SK-N-SH (cell line): ENCODE data around the gene COL8A1. TPM values are rescaled to one million over a fixed set of nuclear protein-coding genes. Genes with fewer than 3 reads are reported as not detected.

ENCODE experiments used
- CTCF ChIA-PET: fragments of 300-600, 350-600 bp; formaldehyde crosslinking; extraction: SDS; loops from one replicate; lab custom pipeline; 2021; lab: Yijun Ruan, JAX
- POLR2A ChIA-PET: fragments of 350-600 bp; sonication (Branson Sonifier 250); formaldehyde crosslinking; extraction: SDS; loops from one replicate; lab custom pipeline; 2020; ENCODE audit warnings: antibody characterized with exemption, inconsistent platforms; lab: Yijun Ruan, JAX
- DNase-seq: peaks from one replicate; pipeline ENCODE4 v3.0.0; 2012
- H2AFZ ChIP-seq: fragments of 200-600 bp; sonication (generic); 2 replicates; pipeline ENCODE4 v1.8.1; 2016; ENCODE audit warnings: antibody characterized with exemption, mild to moderate bottlenecking, low read depth
- H3F3A ChIP-seq: fragments of 200-600 bp; sonication (generic); replicated peaks from 2 replicates; pipeline ENCODE3; 2016; ENCODE audit warnings: antibody characterized with exemption, mild to moderate bottlenecking; ENCODE audit not compliant: insufficient read depth
- H3K27ac ChIP-seq, 2 experiments: fragments of 200-500 bp in 1 of 2; fragments of 200-600 bp in 1 of 2; sonication (Bioruptor generic) in 1 of 2; sonication (generic), shearing (Covaris generic) in 1 of 2; 2 replicates each; pipeline versions ENCODE4 v1.5.1 to v1.6.1; 2014 to 2016; ENCODE audit warnings: low read depth in 2 of 2, inconsistent platforms in 1 of 2, low read length in 1 of 2, mild to moderate bottlenecking in 1 of 2, mixed read lengths in 1 of 2
- H3K27me3 ChIP-seq: fragments of 200-600 bp; sonication (generic), shearing (Covaris generic); 2 replicates; pipeline ENCODE4 v1.6.1; 2016; ENCODE audit warnings: mixed run types; ENCODE audit not compliant: insufficient read depth
- H3K36me3 ChIP-seq, 2 experiments: fragments of 200-500 bp in 1 of 2; fragments of 200-600 bp in 1 of 2; sonication (Bioruptor generic) in 1 of 2; sonication (generic) in 1 of 2; replicated peaks in 1 of 2; 2 replicates each; pipeline versions ENCODE3 to v1.5.1; 2014 to 2016; ENCODE audit warnings: low read length in 1 of 2, mild to moderate bottlenecking in 1 of 2; ENCODE audit not compliant: insufficient read depth in 2 of 2, control insufficient read depth in 1 of 2
- H3K4me1 ChIP-seq, 2 experiments: fragments of 200-500 bp in 1 of 2; fragments of 200-600 bp in 1 of 2; sonication (Bioruptor generic) in 1 of 2; sonication (generic), shearing (Covaris generic) in 1 of 2; 2 replicates each; pipeline versions ENCODE4 v1.5.1 to v1.6.1; 2014 to 2016; ENCODE audit warnings: low read depth in 1 of 2, low read length in 1 of 2, mixed run types in 1 of 2; ENCODE audit not compliant: insufficient read depth in 2 of 2, control insufficient read depth in 1 of 2
- H3K4me2 ChIP-seq: fragments of 200-600 bp; sonication (generic), shearing (Covaris generic); 2 replicates; pipeline ENCODE4 v1.6.1; 2017; ENCODE audit warnings: mixed run types
- H3K4me3 ChIP-seq, 2 experiments: fragments of 200-500 bp in 1 of 2; fragments of 200-600 bp in 1 of 2; sonication (Bioruptor generic) in 1 of 2; sonication (generic), shearing (Covaris generic) in 1 of 2; 2 replicates each; pipeline versions ENCODE4 v1.5.1 to v1.8.1; 2014 to 2016; ENCODE audit warnings: low read depth in 2 of 2, inconsistent platforms in 1 of 2, low read length in 1 of 2, mild to moderate bottlenecking in 1 of 2, mixed read lengths in 1 of 2, moderate library complexity in 1 of 2
- H3K79me2 ChIP-seq: fragments of 200-600 bp; sonication (generic); 2 replicates; pipeline ENCODE4 v1.8.1; 2017; ENCODE audit warnings: mild to moderate bottlenecking; ENCODE audit not compliant: insufficient read depth
- H3K9ac ChIP-seq: fragments of 200-600 bp; sonication (generic); 2 replicates; pipeline ENCODE4 v1.6.1; 2017; ENCODE audit warnings: mixed run types
- H3K9me2 ChIP-seq: fragments of 200-600 bp; sonication (generic); 2 replicates; pipeline ENCODE4 v1.6.1; 2017; ENCODE audit warnings: mixed run types
- H3K9me3 ChIP-seq: fragments of 200-600 bp; sonication (generic); 2 replicates; pipeline ENCODE4 v1.6.1; 2017; ENCODE audit warnings: mixed run types, mild to moderate bottlenecking, moderate library complexity
- H4K20me1 ChIP-seq: fragments of 200-600 bp; sonication (generic); 2 replicates; pipeline ENCODE4 v1.6.1; 2017; ENCODE audit warnings: mild to moderate bottlenecking, mixed run types; ENCODE audit not compliant: insufficient read depth
- CHD2 ChIP-seq: fragments of 150-350 bp; IDR thresholded peaks from 2 replicates; pipeline ENCODE4 v1.6.1; 2018; ENCODE audit warnings: low read length; ENCODE audit not compliant: partially characterized antibody
- CTCF ChIP-seq: fragments of 200-600 bp; sonication (generic); IDR thresholded peaks from 2 replicates; pipeline ENCODE4 v1.6.1; 2017; ENCODE audit warnings: antibody characterized with exemption, mild to moderate bottlenecking, moderate library complexity
- ELF1 ChIP-seq: IDR thresholded peaks from 2 replicates; pipeline ENCODE4 v1.4.0; 2012
- FOXM1 ChIP-seq: IDR thresholded peaks from 2 replicates; pipeline ENCODE4 v1.4.0; 2012; ENCODE audit warnings: low read depth, mild to moderate bottlenecking
- GATA2 ChIP-seq: sonication (generic); formaldehyde crosslinking; IDR thresholded peaks from 2 replicates; pipeline ENCODE4 v1.5.0; 2020; ENCODE audit warnings: mild to moderate bottlenecking, missing genetic modification reagents
- IRF3 ChIP-seq: fragments of 150-350 bp; IDR thresholded peaks from 2 replicates; pipeline ENCODE4 v1.6.1; 2016; ENCODE audit warnings: mild to moderate bottlenecking, low read depth, low read length
- JUND ChIP-seq: IDR thresholded peaks from 2 replicates; pipeline ENCODE4 v1.4.0; 2012
- MXI1 ChIP-seq: IDR thresholded peaks from 2 replicates; pipeline ENCODE4 v1.6.1; 2012; ENCODE audit warnings: mild to moderate bottlenecking, low read depth, low read length, improper control_type of control experiment
- PBX3 ChIP-seq: IDR thresholded peaks from 2 replicates; pipeline ENCODE4; 2012
- TCF12 ChIP-seq: IDR thresholded peaks from 2 replicates; pipeline ENCODE4 v1.4.0; 2012
- TEAD4 ChIP-seq: IDR thresholded peaks from 2 replicates; pipeline ENCODE4 v1.4.0; 2012; ENCODE audit warnings: mild to moderate bottlenecking, borderline replicate concordance; ENCODE audit not compliant: insufficient read depth
- USF1 ChIP-seq: IDR thresholded peaks from 2 replicates; pipeline ENCODE4 v1.4.0; 2012; ENCODE audit warnings: low read depth, borderline replicate concordance
- USF2 ChIP-seq: fragments of 150-350 bp; IDR thresholded peaks from 2 replicates; pipeline ENCODE4 v1.6.1; 2017; ENCODE audit warnings: antibody characterized with exemption, low read length, low read depth, borderline replicate concordance
- WGBS: methylation state at CpG from one replicate; pipeline ENCODE4 v1.1.6; 2017; ENCODE audit warnings: low lambda C conversion rate; 5-methylcytosine and 5-hydroxymethylcytosine counted together
- polyA plus RNA-seq, 3 experiments: library from polyadenylated mRNA; depleted of rRNA; stranded (reverse); fragments of >200 nt; gene quantifications; 2 replicates each; pipeline ENCODE4 v1.2.3, GENCODE V29; 2012
- TF ChIP-seq, protein P1 (sequence below): IDR thresholded peaks from 2 replicates; pipeline ENCODE4 v1.4.0; 2012; ENCODE audit warnings: low read depth

Gene COL8A1
- polyA plus RNA-seq, 1 of the 3 experiments (the other 2 are of a cell fraction), result 4.0 TPM

DNA sequence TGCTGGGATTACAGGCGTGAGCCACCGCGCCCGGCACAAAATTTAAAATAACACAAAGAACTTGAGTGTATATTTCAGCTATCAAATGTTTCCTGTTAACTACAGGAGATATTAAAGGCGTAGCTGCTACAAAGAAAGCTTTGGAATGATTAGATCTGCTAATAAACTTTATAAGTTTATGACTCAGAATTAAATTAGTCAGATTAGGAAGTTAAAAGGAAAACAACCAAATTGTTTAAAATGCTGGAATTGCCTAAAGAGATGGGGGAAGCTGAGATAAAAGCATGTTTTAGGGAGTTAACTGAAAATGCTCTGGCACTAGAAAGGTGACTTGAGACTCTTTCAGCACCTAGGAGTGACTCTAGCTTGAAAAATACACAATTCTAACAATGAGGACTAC is 58.9 kb downstream of the COL8A1 start (continued):
- no peak for TF ChIP-seq USF1
- no peak for TF ChIP-seq CHD2
- no peak for TF ChIP-seq USF2
- TF ChIP-seq PBX3, result no peak
- no peak for TF ChIP-seq IRF3
- TF ChIP-seq, protein P1, sequence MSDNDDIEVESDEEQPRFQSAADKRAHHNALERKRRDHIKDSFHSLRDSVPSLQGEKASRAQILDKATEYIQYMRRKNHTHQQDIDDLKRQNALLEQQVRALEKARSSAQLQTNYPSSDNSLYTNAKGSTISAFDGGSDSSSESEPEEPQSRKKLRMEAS, result no peak

- no peak for DNase-seq
Observed at GRCh38 chr3:99698932-99699331, 60.5 kb downstream of the COL8A1 start.

More at GRCh38 chr3:99698932-99699331, 60.5 kb downstream of the COL8A1 start:
- ChIA-PET POLR2A (no interaction called here), CTCF (interaction anchor here (1.6 kb wide), 1 partner anchor 11 kb away, joined by 7 read pairs; no protein-coding TSS in a partner anchor)
- Histone ChIP-seq H4K20me1 (no peaks in the 10 kb centered on the region), H3K9ac (no peak overlapping the region), H3K27me3 (peaks cover 15% of the 10 kb centered on the region; the same call in 1 of the 2 replicates), H3K9me3 (no peaks in the 10 kb centered on the region), H3K79me2 (no peaks in the 10 kb centered on the region), H3K9me2 (no peaks in the 10 kb centered on the region), H3K4me3 (no peak overlapping the region), H3K4me1 (no peaks in the 10 kb centered on the region; a peak in 2 of 4 replicates), H2AFZ (no peak overlapping the region), H3K4me2 (no peak overlapping the region), H3F3A (no peaks in the 10 kb centered on the region), H3K36me3 (no peaks in the 10 kb centered on the region), H3K27ac (no peak overlapping the region)
- TF ChIP-seq TEAD4 (no peak), GATA2 (no peak), JUND (no peak), CTCF (no peak), ELF1 (no peak), CHD2 (no peak), FOXM1 (no peak), TCF12 (no peak), MXI1 (no peak)
- WGBS, result 6% methylated on average over 2 of the region's 2 CpGs
